HEK293 (cell line): ENCODE measurements around the gene SLC17A9.

Source experiments
- CTCF ChIP-seq: fragments of 450-650 bp; formaldehyde crosslinking; IDR thresholded peaks from 2 replicates; pipeline ENCODE4 v1.5.1; 2016; ENCODE audit warnings: missing biosample characterization, missing genetic modification characterization
- KLF10 ChIP-seq: fragments of 450-650 bp; IDR thresholded peaks from 2 replicates; pipeline ENCODE4 v1.5.1; 2018; ENCODE audit warnings: missing biosample characterization, mild to moderate bottlenecking, missing genetic modification characterization
- PATZ1 ChIP-seq: fragments of 450-650 bp; formaldehyde crosslinking; IDR thresholded peaks from 2 replicates; pipeline ENCODE4 v1.5.1; 2016; ENCODE audit warnings: missing biosample characterization, missing genetic modification characterization
- PBX3 ChIP-seq: sonication (generic); formaldehyde crosslinking; IDR thresholded peaks from 2 replicates; pipeline ENCODE4 v1.8.1; 2022; ENCODE audit warnings: mild to moderate bottlenecking, moderate library complexity, missing genetic modification reagents
- PRDM10 ChIP-seq: fragments of 450-650 bp; formaldehyde crosslinking; IDR thresholded peaks from 2 replicates; pipeline ENCODE4 v1.5.1; 2016; ENCODE audit warnings: missing biosample characterization, missing genetic modification characterization
- SALL2 ChIP-seq: fragments of 450-650 bp; formaldehyde crosslinking; IDR thresholded peaks from 2 replicates; pipeline ENCODE4 v1.5.0; 2017; ENCODE audit warnings: missing biosample characterization, mild to moderate bottlenecking, missing genetic modification characterization, borderline replicate concordance
- SP7 ChIP-seq: fragments of 450-650 bp; formaldehyde crosslinking; IDR thresholded peaks from 2 replicates; pipeline ENCODE4 v1.5.1; 2016; ENCODE audit warnings: missing biosample characterization, missing genetic modification characterization
- WT1 ChIP-seq: fragments of 450-650 bp; formaldehyde crosslinking; IDR thresholded peaks from 2 replicates; pipeline ENCODE4 v1.5.1; 2016; ENCODE audit warnings: missing biosample characterization, missing genetic modification characterization
- ZBTB8A ChIP-seq: fragments of 450-650 bp; formaldehyde crosslinking; IDR thresholded peaks from 2 replicates; pipeline ENCODE4 v1.5.1; 2016; ENCODE audit warnings: missing biosample characterization, missing genetic modification characterization
- ZFHX2 ChIP-seq: fragments of 450-650 bp; formaldehyde crosslinking; conservative IDR thresholded peaks from 2 replicates; pipeline ENCODE4 v1.5.1; 2016; ENCODE audit warnings: missing biosample characterization, missing genetic modification characterization
- ZFP37 ChIP-seq: fragments of 450-650 bp; formaldehyde crosslinking; IDR thresholded peaks from 2 replicates; pipeline ENCODE4 v1.5.1; 2016; ENCODE audit warnings: missing biosample characterization, missing genetic modification characterization
- ZIC2 ChIP-seq: fragments of 450-650 bp; formaldehyde crosslinking; IDR thresholded peaks from 2 replicates; pipeline ENCODE4 v1.5.1; 2016; ENCODE audit warnings: missing biosample characterization, missing genetic modification characterization
- ZNF10 ChIP-seq: fragments of 450-650 bp; formaldehyde crosslinking; IDR thresholded peaks from 2 replicates; pipeline ENCODE4 v1.5.1; 2017; ENCODE audit warnings: missing biosample characterization, missing genetic modification characterization
- ZNF112 ChIP-seq: fragments of 450-650 bp; formaldehyde crosslinking; IDR thresholded peaks from 2 replicates; pipeline ENCODE4 v1.5.0; 2017; ENCODE audit warnings: missing biosample characterization, missing genetic modification characterization
- ZNF133 ChIP-seq: fragments of 450-650 bp; formaldehyde crosslinking; IDR thresholded peaks from 2 replicates; pipeline ENCODE4 v1.5.1; 2016; ENCODE audit warnings: missing biosample characterization, missing genetic modification characterization
- ZNF175 ChIP-seq: fragments of 450-650 bp; formaldehyde crosslinking; IDR thresholded peaks from 2 replicates; pipeline ENCODE4 v1.5.1; 2016; ENCODE audit warnings: missing biosample characterization, missing genetic modification characterization
- ZNF211 ChIP-seq: fragments of 450-650 bp; formaldehyde crosslinking; IDR thresholded peaks from 2 replicates; pipeline ENCODE4 v1.5.1; 2016; ENCODE audit warnings: low read depth, missing biosample characterization, missing genetic modification characterization
- ZNF266 ChIP-seq: fragments of 450-650 bp; formaldehyde crosslinking; IDR thresholded peaks from 2 replicates; pipeline ENCODE4 v1.5.1; 2016; ENCODE audit warnings: missing biosample characterization, missing genetic modification characterization, low read depth
- ZNF274 ChIP-seq, 2 experiments: fragments of 200-500 bp in 1 of 2; fragments of 450-650 bp in 1 of 2; sonication (Bioruptor generic) in 1 of 2; formaldehyde crosslinking in 1 of 2; IDR thresholded peaks; 2 replicates each; pipeline versions ENCODE4 v1.5.1 to v1.6.1; 2014 to 2016; ENCODE audit warnings: borderline replicate concordance in 1 of 2, inconsistent platforms in 1 of 2, low read length in 1 of 2, missing biosample characterization in 1 of 2, missing genetic modification characterization in 1 of 2
- ZNF341 ChIP-seq: fragments of 450-650 bp; formaldehyde crosslinking; IDR thresholded peaks from 2 replicates; pipeline ENCODE4; 2016; ENCODE audit warnings: low read depth, missing biosample characterization, missing genetic modification characterization
- ZNF423 ChIP-seq: fragments of 450-650 bp; formaldehyde crosslinking; IDR thresholded peaks from 2 replicates; pipeline ENCODE4 v1.5.1; 2016; ENCODE audit warnings: missing biosample characterization, missing genetic modification characterization
- ZNF510 ChIP-seq: fragments of 450-650 bp; formaldehyde crosslinking; IDR thresholded peaks from 2 replicates; pipeline ENCODE4 v1.5.1; 2018; ENCODE audit warnings: mild to moderate bottlenecking, missing genetic modification characterization, missing biosample characterization; ENCODE audit not compliant: insufficient replicate concordance
- ZNF561 ChIP-seq: fragments of 450-650 bp; IDR thresholded peaks from 2 replicates; pipeline ENCODE4 v1.5.1; 2018; ENCODE audit warnings: missing biosample characterization, missing genetic modification characterization, borderline replicate concordance
- ZNF571 ChIP-seq: fragments of 450-650 bp; formaldehyde crosslinking; IDR thresholded peaks from 2 replicates; pipeline ENCODE4 v1.5.0; 2017; ENCODE audit warnings: missing biosample characterization, missing genetic modification characterization
- ZNF692 ChIP-seq: fragments of 450-650 bp; formaldehyde crosslinking; IDR thresholded peaks from 2 replicates; pipeline ENCODE4 v1.5.1; 2016; ENCODE audit warnings: missing biosample characterization, missing genetic modification characterization
- ZNF747 ChIP-seq: fragments of 450-650 bp; formaldehyde crosslinking; IDR thresholded peaks from 2 replicates; pipeline ENCODE4 v1.5.1; 2016; ENCODE audit warnings: missing biosample characterization, missing genetic modification characterization
- ZNF76 ChIP-seq: fragments of 450-650 bp; formaldehyde crosslinking; IDR thresholded peaks from 2 replicates; pipeline ENCODE4; 2016; ENCODE audit warnings: low read depth, missing biosample characterization, missing genetic modification characterization, borderline replicate concordance
- ZNF785 ChIP-seq: fragments of 450-650 bp; formaldehyde crosslinking; IDR thresholded peaks from 2 replicates; pipeline ENCODE4 v1.5.1; 2016; ENCODE audit warnings: missing biosample characterization, missing genetic modification characterization
- ZNF792 ChIP-seq: fragments of 450-650 bp; formaldehyde crosslinking; IDR thresholded peaks from 2 replicates; pipeline ENCODE4 v1.5.1; 2016; ENCODE audit warnings: missing biosample characterization, missing genetic modification characterization
- ZNF830 ChIP-seq: fragments of 450-650 bp; IDR thresholded peaks from 2 replicates; pipeline ENCODE4 v1.5.0; 2018; ENCODE audit warnings: missing biosample characterization, missing genetic modification characterization, low read depth, mild to moderate bottlenecking, moderate library complexity
- ZSCAN30 ChIP-seq: fragments of 450-650 bp; IDR thresholded peaks from 2 replicates; pipeline ENCODE4 v1.5.1; 2018; ENCODE audit warnings: missing biosample characterization, mild to moderate bottlenecking, missing genetic modification characterization, moderate library complexity

Gene SLC17A9

GRCh38 chr20:62920039-62920645, 32.4 kb upstream of the SLC17A9 start (continued):
- TF ChIP-seq ZNF10 (tag by site-specific recombination), result no peak
- no peak for TF ChIP-seq ZNF211 (tag by site-specific recombination)
- no peak for TF ChIP-seq ZNF133 (tag by site-specific recombination)
- no peak for TF ChIP-seq ZNF792 (tag by site-specific recombination)
- TF ChIP-seq ZNF747 (tag by site-specific recombination), result no peak
- TF ChIP-seq ZBTB8A (tag by site-specific recombination), result peak; percentile 38
- no peak for TF ChIP-seq PRDM10 (tag by site-specific recombination)
- TF ChIP-seq ZIC2, result peak; percentile 97
- TF ChIP-seq PBX3, result no peak
- TF ChIP-seq ZNF830 (tag by site-specific recombination), result no peak
- no peak for TF ChIP-seq ZNF785
- no peak for TF ChIP-seq ZNF112 (tag by site-specific recombination)
- peak; percentile 11; the same call in 1 of the 2 replicates for TF ChIP-seq ZSCAN30 (tag by site-specific recombination)
- 0 out of 2 replicates have a peak, but pooled peaks have one; percentile 20 for TF ChIP-seq SP7 (tag by site-specific recombination)
- TF ChIP-seq ZNF266 (tag by site-specific recombination), result no peak
- TF ChIP-seq ZFP37 (tag by site-specific recombination), result no peak
- no peak for TF ChIP-seq KLF10 (tag by site-specific recombination)
- TF ChIP-seq ZFHX2, result peak; percentile 61
- TF ChIP-seq PATZ1, result no peak
- no peak for TF ChIP-seq ZNF274 (IDR thresholded peaks at IDR 0.05; ENCODE audit: low read length)
- TF ChIP-seq ZNF274 (tag by site-specific recombination; IDR thresholded peaks at IDR 0.05; ENCODE audit: borderline replicate concordance), result no peak
- peak; percentile 84 for TF ChIP-seq ZNF341 (tag by site-specific recombination)
- peak; percentile 62; the same call in 1 of the 2 replicates for TF ChIP-seq ZNF423
- no peak for TF ChIP-seq SALL2 (tag by site-specific recombination)
- no peak for TF ChIP-seq WT1
- TF ChIP-seq ZNF561, result 0 out of 2 replicates have a peak, but pooled peaks have one; percentile 17
- no peak for TF ChIP-seq ZNF175 (tag by site-specific recombination)
- TF ChIP-seq ZNF510 (tag by site-specific recombination), result no peak
- TF ChIP-seq CTCF (tag by site-specific recombination), result no peak
- no peak for TF ChIP-seq ZNF692 (tag by site-specific recombination)
- TF ChIP-seq ZNF76 (tag by site-specific recombination), result no peak
- no peak for TF ChIP-seq ZNF571 (tag by site-specific recombination)
